HEK293 (cell line): ENCODE measurements around the gene CYBA.

Experiments used
- CTCF ChIA-PET: fragments of 350-600 bp; formaldehyde crosslinking; extraction: SDS; loops from one replicate; lab custom pipeline; 2021; ENCODE audit warnings: antibody characterized with exemption; lab: Yijun Ruan, JAX
- POLR2A ChIA-PET: fragments of 300-600 bp; formaldehyde crosslinking; extraction: SDS; loops from one replicate; lab custom pipeline; 2020; ENCODE audit warnings: antibody characterized with exemption, inconsistent platforms; lab: Yijun Ruan, JAX
- H3K27ac ChIP-seq: fragments of 200-500 bp; sonication (Bioruptor generic); 2 replicates; pipeline ENCODE4 v1.5.1; 2014; ENCODE audit warnings: low read depth, low read length, control low read depth, inconsistent platforms; ENCODE audit errors: extremely low read depth
- H3K36me3 ChIP-seq, 2 experiments: fragments of 200-500 bp in 1 of 2; sonication (Bioruptor generic) in 1 of 2; 1 replicate in 1 of 2; 2 replicates in 1 of 2; pipeline ENCODE4 v1.5.1; 2014 to 2017; ENCODE audit warnings: inconsistent platforms in 2 of 2, low read length in 2 of 2; ENCODE audit not compliant: control insufficient read depth in 2 of 2, insufficient read depth in 1 of 2
- H3K4me1 ChIP-seq: fragments of 200-500 bp; sonication (Bioruptor generic); 2 replicates; pipeline ENCODE4 v1.5.1; 2014; ENCODE audit warnings: mild to moderate bottlenecking, low read length, inconsistent platforms; ENCODE audit not compliant: control insufficient read depth, insufficient read depth
- H3K4me3 ChIP-seq: 2 replicates; pipeline ENCODE4 v1.5.1; 2011; ENCODE audit warnings: low read depth, mild to moderate bottlenecking, control low read depth, low read length, moderate library complexity
- H3K9me3 ChIP-seq: fragments of 200-500 bp; sonication (Bioruptor generic); 2 replicates; pipeline ENCODE4 v1.5.1; 2014; ENCODE audit warnings: low read depth, low read length, inconsistent platforms; ENCODE audit not compliant: control insufficient read depth, insufficient read depth
- BCL11A ChIP-seq: fragments of 450-650 bp; formaldehyde crosslinking; IDR thresholded peaks from 2 replicates; pipeline ENCODE4 v1.5.1; 2016; ENCODE audit warnings: low read depth, missing biosample characterization, missing genetic modification characterization
- EGR2 ChIP-seq: fragments of 450-650 bp; formaldehyde crosslinking; IDR thresholded peaks from 2 replicates; pipeline ENCODE4 v1.5.1; 2016; ENCODE audit warnings: low read depth, missing biosample characterization, missing genetic modification characterization
- GLIS1 ChIP-seq: fragments of 450-650 bp; formaldehyde crosslinking; IDR thresholded peaks from 2 replicates; pipeline ENCODE4 v1.5.1; 2016; ENCODE audit warnings: missing biosample characterization, missing genetic modification characterization
- HOXC10 ChIP-seq: sonication (generic); formaldehyde crosslinking; IDR thresholded peaks from 2 replicates; pipeline ENCODE4 v1.8.1; 2023; ENCODE audit warnings: mild to moderate bottlenecking, missing genetic modification reagents
- KLF1 ChIP-seq: fragments of 450-650 bp; formaldehyde crosslinking; IDR thresholded peaks from 2 replicates; pipeline ENCODE4 v1.5.1; 2016; ENCODE audit warnings: missing biosample characterization, missing genetic modification characterization
- KLF9 ChIP-seq: fragments of 450-650 bp; formaldehyde crosslinking; IDR thresholded peaks from 2 replicates; pipeline ENCODE4 v1.5.1; 2016; ENCODE audit warnings: missing biosample characterization, missing genetic modification characterization, low read depth
- OSR2 ChIP-seq: fragments of 450-650 bp; formaldehyde crosslinking; IDR thresholded peaks from 2 replicates; pipeline ENCODE4 v1.5.1; 2016; ENCODE audit warnings: missing biosample characterization, missing genetic modification characterization
- TCF7L2 ChIP-seq: IDR thresholded peaks from 2 replicates; pipeline ENCODE4 v1.6.1; 2011; ENCODE audit warnings: low read depth, mild to moderate bottlenecking, inconsistent platforms, low read length, moderate library complexity, borderline replicate concordance
- ZFHX2 ChIP-seq: fragments of 450-650 bp; formaldehyde crosslinking; conservative IDR thresholded peaks from 2 replicates; pipeline ENCODE4 v1.5.1; 2016; ENCODE audit warnings: missing biosample characterization, missing genetic modification characterization
- ZIC2 ChIP-seq: fragments of 450-650 bp; formaldehyde crosslinking; IDR thresholded peaks from 2 replicates; pipeline ENCODE4 v1.5.1; 2016; ENCODE audit warnings: missing biosample characterization, missing genetic modification characterization
- ZNF112 ChIP-seq: fragments of 450-650 bp; formaldehyde crosslinking; IDR thresholded peaks from 2 replicates; pipeline ENCODE4 v1.5.0; 2017; ENCODE audit warnings: missing biosample characterization, missing genetic modification characterization
- ZNF157 ChIP-seq: fragments of 450-650 bp; formaldehyde crosslinking; IDR thresholded peaks from 2 replicates; pipeline ENCODE4 v1.5.1; 2016; ENCODE audit warnings: missing biosample characterization, missing genetic modification characterization
- ZNF214 ChIP-seq: fragments of 450-650 bp; formaldehyde crosslinking; IDR thresholded peaks from 2 replicates; pipeline ENCODE4 v1.5.1; 2017; ENCODE audit warnings: missing biosample characterization, mild to moderate bottlenecking, missing genetic modification characterization, borderline replicate concordance
- ZNF239 ChIP-seq: fragments of 450-650 bp; formaldehyde crosslinking; IDR thresholded peaks from 2 replicates; pipeline ENCODE4 v1.5.1; 2016; ENCODE audit warnings: missing biosample characterization, missing genetic modification characterization
- ZNF266 ChIP-seq: fragments of 450-650 bp; formaldehyde crosslinking; IDR thresholded peaks from 2 replicates; pipeline ENCODE4 v1.5.1; 2016; ENCODE audit warnings: missing biosample characterization, missing genetic modification characterization, low read depth
- ZNF391 ChIP-seq: fragments of 450-650 bp; formaldehyde crosslinking; IDR thresholded peaks from 2 replicates; pipeline ENCODE4 v1.5.1; 2016; ENCODE audit warnings: low read depth, missing biosample characterization, missing genetic modification characterization, borderline replicate concordance
- ZNF621 ChIP-seq: fragments of 450-650 bp; formaldehyde crosslinking; IDR thresholded peaks from 2 replicates; pipeline ENCODE4 v1.5.1; 2017; ENCODE audit warnings: missing biosample characterization, missing genetic modification characterization
- ZNF654 ChIP-seq: fragments of 450-650 bp; formaldehyde crosslinking; IDR thresholded peaks from 2 replicates; pipeline ENCODE4 v1.5.1; 2016; ENCODE audit warnings: low read depth, missing biosample characterization, missing genetic modification characterization
- ZNF792 ChIP-seq: fragments of 450-650 bp; formaldehyde crosslinking; IDR thresholded peaks from 2 replicates; pipeline ENCODE4 v1.5.1; 2016; ENCODE audit warnings: missing biosample characterization, missing genetic modification characterization
- ZSCAN30 ChIP-seq: fragments of 450-650 bp; IDR thresholded peaks from 2 replicates; pipeline ENCODE4 v1.5.1; 2018; ENCODE audit warnings: missing biosample characterization, mild to moderate bottlenecking, missing genetic modification characterization, moderate library complexity
- TF ChIP-seq, protein P1 (sequence below): fragments of 450-650 bp; formaldehyde crosslinking; optimal IDR thresholded peaks from 2 replicates; pipeline ENCODE3; 2016; ENCODE audit warnings: missing biosample characterization, mild to moderate bottlenecking, missing genetic modification characterization

CYBA gene

GRCh38 chr16:88634141-88634993, 16.5 kb downstream of the CYBA start:
- H3K4me3 ChIP-seq, result peak overlapping the region; percentile 30
- ChIA-PET CTCF (interaction anchor here (1.4 kb wide), 1 partner anchor 11 kb away, joined by 7 read pairs; no protein-coding TSS in a partner anchor), POLR2A (no interaction called here)
- H3K36me3 ChIP-seq, result peaks cover 0 to 38% of the 10 kb centered on the region in 2 experiments; a peak in 1 of 3 replicates
- H3K27ac ChIP-seq, result no peak overlapping the region
- H3K9me3 ChIP-seq, result no peaks in the 10 kb centered on the region
- H3K4me1 ChIP-seq, result no peaks in the 10 kb centered on the region
- TF ChIP-seq ZNF792 (tag by site-specific recombination) (no peak), BCL11A (tag by site-specific recombination) (no peak), KLF9 (tag by site-specific recombination) (peak; percentile 21; the same call in 1 of the 2 replicates), KLF1 (tag by site-specific recombination) (peak; percentile 95), ZFHX2 (peak; percentile 59), ZNF239 (tag by site-specific recombination) (0 out of 2 replicates have a peak, but pooled peaks have one; percentile 25), ZSCAN30 (tag by site-specific recombination) (no peak), ZNF391 (no peak), ZNF621 (tag by site-specific recombination) (no peak), EGR2 (tag by site-specific recombination) (peak; percentile 56), HOXC10 (CRISPR knock-in tag) (no peak)
- TF ChIP-seq, all 188 proteins: peak for 5

- ChIA-PET CTCF (interaction anchor here (0.6 to 2.6 kb wide), 6 partner anchors 10 to 809 kb away, joined by 3 to 15 read pairs (median 5); no protein-coding TSS in a partner anchor), POLR2A (interaction anchor here (0.8 kb wide), 2 partner anchors 29 to 63 kb away, joined by 4 to 5 read pairs; partner anchors contain the start of genes MVD and ZC3H18)
- no peaks in the 10 kb centered on the region for H3K4me1 ChIP-seq
- H3K9me3 ChIP-seq, result no peaks in the 10 kb centered on the region
- TF ChIP-seq ZFHX2, result peak; percentile 73
- TF ChIP-seq ZNF654 (tag by site-specific recombination), result no peak
- TF ChIP-seq KLF1 (tag by site-specific recombination), result peak; percentile 65
- peak; percentile 79 for TF ChIP-seq EGR2 (tag by site-specific recombination)
- H3K27ac ChIP-seq, result no peak overlapping the region
- H3K4me3 ChIP-seq, result no peak overlapping the region
- peaks cover 0 to 41% of the 10 kb centered on the region in 2 experiments; a peak in 1 of 3 replicates for H3K36me3 ChIP-seq
These were observed 17.1 kb downstream of the CYBA start for GRCh38 chr16:88633684-88634140.

- Histone ChIP-seq H3K9me3 (no peaks in the 10 kb centered on the region), H3K4me1 (no peaks in the 10 kb centered on the region), H3K36me3 (peaks cover 0 to 53% of the 10 kb centered on the region in 2 experiments; a peak in 1 of 3 replicates), H3K27ac (no peak overlapping the region), H3K4me3 (no peak overlapping the region)
- ChIA-PET POLR2A (no interaction called here), CTCF (interaction anchor here (1.4 to 2.6 kb wide), 3 partner anchors 9 to 15 kb away, joined by 5 to 15 read pairs (median 7); no protein-coding TSS in a partner anchor)
- TF ChIP-seq EGR2 (tag by site-specific recombination) (peak; percentile 74), KLF1 (tag by site-specific recombination) (no peak), GLIS1 (tag by site-specific recombination) (peak; percentile 61; the same call in 1 of the 2 replicates), TCF7L2 (no peak), ZIC2 (peak; percentile 94), OSR2 (tag by site-specific recombination) (no peak), ZNF214 (tag by site-specific recombination) (no peak), ZNF112 (no peak), ZNF157 (tag by site-specific recombination) (no peak), ZFHX2 (peak; percentile 47; the same call in 1 of the 2 replicates), ZNF266 (tag by site-specific recombination) (no peak)
- TF ChIP-seq, protein P1, sequence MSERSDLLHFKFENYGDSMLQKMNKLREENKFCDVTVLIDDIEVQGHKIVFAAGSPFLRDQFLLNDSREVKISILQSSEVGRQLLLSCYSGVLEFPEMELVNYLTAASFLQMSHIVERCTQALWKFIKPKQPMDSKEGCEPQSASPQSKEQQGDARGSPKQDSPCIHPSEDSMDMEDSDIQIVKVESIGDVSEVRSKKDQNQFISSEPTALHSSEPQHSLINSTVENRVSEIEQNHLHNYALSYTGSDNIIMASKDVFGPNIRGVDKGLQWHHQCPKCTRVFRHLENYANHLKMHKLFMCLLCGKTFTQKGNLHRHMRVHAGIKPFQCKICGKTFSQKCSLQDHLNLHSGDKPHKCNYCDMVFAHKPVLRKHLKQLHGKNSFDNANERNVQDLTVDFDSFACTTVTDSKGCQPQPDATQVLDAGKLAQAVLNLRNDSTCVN (tag by site-specific recombination), result no peak
These were observed 18.3 kb downstream of the CYBA start for GRCh38 chr16:88632587-88632930.
